Measurements from ENCODE around the gene ARFGAP2.
"Not testable (repeated sequence)": the region's sequence is repeated elsewhere in the genome, so short reads cannot be mapped to it uniquely, and the experiment has no call there.

The ARFGAP2 gene

DNA sequence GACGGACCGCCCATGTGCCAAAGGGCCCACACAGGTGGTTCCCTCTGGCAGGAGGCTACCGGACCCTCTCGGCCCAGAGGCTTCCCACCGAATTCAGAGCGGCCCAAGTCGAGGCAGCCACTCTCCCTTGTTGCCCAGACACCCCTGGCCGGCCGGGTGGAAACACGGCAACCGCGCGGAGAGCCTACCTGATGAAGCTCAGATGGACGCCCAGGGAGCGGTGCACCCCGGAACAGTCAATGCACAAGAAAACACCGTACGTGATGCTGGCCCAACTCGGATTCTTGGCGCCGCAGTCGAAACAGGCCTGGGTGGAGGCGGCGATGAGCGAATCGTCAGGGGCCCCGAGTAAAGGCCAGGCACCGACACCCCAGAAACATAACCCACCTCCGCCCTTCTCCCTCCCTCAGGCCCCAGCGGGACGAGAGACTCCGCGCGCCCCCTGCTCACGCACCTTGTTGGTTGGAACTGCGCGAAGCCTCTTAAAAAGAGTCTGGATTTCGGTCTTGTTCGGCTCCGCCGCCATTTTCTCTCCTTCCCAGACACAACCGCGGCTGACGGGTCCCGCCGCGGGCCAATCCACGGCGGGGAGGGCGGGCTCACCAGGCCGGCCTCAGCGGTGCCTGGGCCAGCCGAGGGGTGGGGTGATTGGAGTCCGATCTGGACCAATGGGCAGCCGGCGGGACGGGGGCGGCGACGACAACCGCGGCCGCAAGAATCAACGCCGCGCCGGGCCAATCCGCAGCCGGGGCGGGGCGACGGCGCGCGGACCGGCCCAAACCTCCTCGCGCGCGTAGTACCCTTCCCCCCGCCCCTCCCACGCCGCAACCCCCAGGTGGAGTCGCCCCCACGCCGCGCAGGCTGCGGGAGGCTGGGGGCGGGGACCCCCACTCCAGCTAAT lies at the start of gene ARFGAP2:
ARFGAP2 (minus strand) TSS at position 552 of the 901 bp plus-strand sequence; CDS start at position 526, 26 bp downstream.
- DNase-seq (ENCODE audit: low read depth): peak; percentile 68

DNA sequence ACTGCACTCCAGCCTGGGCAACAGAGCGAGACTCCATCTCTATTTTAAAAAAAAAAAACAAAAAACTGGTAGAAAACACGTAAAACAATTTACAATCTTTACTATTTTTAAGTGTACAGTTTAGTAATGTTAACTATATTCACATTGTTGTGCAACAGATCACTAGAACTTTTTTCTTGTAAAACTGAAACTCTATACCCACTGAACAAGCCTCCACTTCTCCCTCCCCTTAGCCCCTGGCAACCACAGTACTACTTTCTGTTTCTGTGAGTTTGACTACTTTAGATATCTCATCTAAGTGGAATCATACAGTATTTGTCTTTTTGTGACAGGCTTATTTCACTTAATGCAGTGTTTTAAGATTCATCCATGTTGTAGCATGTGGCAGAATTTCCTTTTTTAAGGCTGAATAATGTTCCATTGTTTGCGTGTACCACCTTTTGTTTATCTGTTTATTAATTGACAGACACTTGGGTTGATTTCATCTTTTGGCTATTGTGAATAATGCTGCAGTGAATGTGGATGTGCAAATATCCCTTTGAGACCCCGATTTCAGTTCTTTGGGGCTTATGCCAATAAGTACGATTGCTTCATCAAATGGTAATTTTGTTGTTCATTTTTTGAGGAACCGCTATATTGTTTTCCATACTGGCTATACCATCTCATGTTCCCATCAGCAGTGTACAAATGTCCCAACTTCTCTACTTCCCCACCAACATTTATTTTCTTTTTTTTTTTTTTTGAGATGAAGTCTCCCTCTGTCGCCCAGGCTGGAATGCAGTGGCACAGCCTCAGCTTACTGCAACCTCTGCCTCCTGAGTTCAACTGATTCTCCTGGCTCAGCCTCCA lies 49.1 kb upstream of the ARFGAP2 start:
- no peak for DNase-seq (ENCODE audit: low read depth)

DNA sequence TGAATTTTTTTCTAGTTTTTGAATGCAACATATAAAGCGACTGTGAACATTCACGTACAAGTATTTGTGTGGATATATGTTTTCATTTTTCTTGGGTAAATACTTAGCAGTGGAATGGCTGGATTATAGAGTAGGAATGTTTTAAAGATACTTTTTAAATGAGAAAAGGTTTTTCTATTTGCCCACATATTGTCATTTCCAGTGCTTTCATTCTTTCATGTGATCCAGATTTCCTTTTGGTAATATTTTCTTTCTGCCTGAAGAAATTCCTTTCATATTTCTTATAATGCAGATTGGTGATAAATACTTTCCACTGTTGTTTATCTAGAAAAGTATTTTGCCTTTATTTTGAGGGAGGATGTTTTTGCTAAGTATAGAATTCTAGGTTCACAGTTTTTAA lies 46.0 kb upstream of the ARFGAP2 start:
- DNase-seq (ENCODE audit: low read depth): no peak

DNA sequence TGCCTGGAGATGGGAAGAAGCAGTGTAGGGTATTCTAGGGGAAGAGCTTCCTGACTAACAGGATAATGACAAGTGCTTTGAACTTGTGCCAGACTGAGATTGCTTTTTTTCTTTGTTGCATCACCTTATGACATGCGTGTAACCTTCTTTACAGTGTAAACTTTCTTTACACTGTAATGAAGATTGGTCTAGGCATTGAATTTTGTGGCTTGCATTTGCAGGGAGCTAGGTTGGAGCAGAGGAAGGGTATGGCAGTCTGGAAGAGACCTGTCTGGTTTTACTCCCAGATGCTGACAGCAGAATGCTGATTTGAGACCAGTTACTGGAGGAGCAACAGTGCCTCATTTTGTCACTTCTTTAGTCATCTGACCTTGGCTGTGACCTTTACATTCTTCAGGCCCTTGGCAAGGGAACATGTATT lies 43.7 kb upstream of the ARFGAP2 start:
- peak; percentile 44 for DNase-seq (ENCODE audit: low read depth)

DNA sequence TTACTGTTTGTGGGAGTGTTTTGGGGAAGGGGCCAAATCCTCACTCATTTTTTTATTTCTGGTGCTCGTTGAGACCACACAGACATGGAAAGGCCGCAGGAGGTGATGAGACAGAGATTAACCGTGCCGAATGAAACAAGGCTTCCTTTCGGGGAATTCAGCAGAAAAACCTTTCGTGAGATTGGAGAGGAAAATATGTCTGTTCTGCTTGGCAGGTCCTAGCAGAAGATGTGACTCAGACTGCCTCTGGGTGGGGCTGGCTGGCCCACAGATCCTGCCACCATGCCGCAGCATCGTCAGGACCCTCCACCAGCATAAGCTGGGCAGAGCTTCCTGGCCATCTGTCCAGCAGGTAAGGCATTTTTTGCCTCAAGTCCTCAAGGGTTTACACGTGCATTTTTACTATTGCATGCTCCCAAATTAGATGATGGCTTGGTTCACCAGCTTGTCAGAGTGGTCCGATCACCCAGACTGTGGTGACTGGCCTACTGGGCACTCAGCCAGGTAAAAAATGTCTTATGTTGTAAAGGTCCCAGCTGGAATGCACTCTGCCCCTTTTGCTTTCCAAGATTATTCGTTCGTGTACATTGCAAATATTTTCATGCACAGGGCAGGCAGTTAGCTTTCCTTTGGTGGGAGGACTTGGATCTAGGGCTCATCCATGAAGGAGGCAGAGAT lies 39.6 kb upstream of the ARFGAP2 start:
- peak; percentile 77 for DNase-seq (ENCODE audit: low read depth)

DNA sequence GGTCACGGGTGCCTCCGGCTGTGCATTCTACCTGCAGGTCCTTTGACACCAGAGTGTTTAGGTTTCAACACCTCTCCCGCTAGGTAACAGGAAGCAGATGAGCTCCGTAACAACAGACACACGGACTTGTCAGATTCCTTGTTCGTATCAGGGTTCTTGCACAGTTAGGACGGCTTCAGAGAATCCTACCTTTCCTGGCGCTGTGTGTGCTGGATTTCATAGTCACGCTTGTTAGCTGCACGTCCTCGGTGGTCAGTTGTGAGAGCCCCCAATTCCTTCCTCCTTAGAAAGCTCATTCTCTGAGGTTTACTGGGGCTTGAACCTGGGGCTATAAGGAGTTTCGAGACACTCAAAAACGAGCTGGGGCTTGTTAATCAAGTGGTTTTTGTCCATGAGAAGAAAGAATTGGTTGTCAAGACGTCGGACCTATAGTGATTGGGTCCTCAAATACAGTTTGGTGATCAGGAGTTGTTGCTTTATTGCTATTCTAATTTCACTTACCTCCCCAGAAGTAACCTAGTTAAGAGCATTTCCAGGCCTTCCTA lies 38.8 kb upstream of the ARFGAP2 start:
- DNase-seq (ENCODE audit: low read depth): no peak

DNA sequence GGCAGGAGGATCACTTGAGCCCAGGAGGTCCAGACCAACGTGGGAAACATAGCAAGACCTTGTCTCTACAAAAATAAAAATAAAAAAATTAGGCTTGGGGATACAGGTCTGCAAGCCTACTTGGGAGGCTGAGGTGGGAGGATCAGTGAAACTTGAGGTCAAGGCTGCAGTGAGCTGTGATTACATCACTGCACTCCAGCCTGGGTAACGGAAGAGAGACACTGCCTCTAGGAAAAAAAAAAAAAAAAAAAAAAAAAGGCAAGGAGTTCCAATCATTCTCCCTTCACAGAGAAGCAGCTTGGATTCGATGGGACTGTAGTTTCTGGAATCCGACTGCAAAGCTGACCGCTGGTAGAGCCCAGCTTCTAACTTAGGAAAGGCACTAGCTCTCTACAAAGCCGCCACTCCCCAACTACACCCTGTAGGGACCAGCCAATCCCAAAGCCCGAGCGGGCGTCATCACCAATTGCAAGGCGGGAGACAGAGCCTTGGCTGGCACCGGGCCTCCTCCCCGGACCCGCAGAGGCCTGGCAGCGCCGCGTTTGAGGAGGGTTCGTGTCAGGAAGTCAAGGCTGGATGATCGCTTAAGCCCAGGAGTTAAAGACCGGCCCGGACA lies 37.4 kb upstream of the ARFGAP2 start:
- peak; percentile 79 for DNase-seq (ENCODE audit: low read depth)

DNA sequence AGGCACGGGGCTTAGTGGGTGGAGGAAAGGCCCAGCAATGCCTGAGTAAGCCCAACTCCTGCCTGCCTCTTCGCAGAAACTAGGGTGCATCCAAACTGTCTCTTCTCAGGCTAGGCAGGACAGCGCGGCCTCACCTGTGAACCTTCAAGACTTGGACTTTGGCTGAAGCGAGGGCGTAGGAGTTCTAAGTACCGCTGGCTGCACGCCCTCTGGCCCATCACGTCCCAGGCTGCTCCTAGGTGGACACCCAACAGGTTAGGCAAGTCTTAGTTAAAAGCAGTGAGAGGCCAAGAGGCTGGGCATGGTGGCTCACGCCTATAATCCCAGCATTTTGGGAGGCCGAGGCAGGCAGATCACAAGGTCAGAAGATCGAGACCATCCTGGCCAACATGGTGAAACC lies 36.3 kb upstream of the ARFGAP2 start:
- DNase-seq (ENCODE audit: low read depth): no peak

DNA sequence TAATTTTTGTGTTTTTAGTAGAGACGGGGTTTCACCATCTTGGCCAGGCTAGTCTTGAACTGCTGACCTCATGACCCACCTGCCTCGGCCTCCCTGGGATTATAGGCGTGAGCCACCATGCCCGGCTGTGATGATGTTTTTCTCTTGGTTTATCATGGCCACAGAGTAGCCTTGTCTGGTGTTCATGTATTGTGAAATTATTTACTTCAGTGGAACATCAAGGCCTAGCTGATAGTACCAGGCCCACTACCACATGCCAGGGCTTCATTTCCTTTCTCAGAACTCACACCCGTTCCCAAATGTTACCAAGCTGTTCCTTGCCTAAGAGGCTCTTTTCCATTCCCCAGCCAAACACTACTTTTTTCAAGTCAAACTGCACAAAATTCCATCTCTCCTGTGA lies 31.9 kb upstream of the ARFGAP2 start:
- DNase-seq (ENCODE audit: low read depth): no peak

DNA sequence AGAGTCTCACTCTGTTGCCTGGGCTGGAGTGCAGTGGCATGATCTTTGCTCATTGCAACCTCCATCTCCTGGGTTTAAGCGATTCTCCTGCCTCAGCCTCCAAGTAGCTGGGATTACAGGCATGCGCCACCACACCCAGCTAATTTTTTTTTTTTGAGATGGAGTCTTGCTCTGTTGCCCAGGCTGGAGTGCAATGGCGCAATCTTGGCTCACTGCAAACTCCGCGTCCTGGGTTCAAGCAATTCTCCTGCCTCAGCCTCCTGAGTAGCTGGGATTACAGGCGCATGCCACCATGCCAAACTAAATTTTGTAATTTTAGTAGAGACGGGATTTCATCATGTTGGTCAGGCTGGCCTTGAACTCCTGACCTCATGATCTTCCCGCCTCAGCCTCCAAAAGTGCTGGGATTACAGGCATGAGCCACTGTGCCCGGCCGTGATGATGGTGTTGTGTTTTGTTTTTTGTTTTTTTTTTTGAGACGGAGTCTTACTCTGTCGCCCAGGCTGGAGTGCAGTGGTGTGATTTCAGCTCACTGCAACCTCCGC lies 31.4 kb upstream of the ARFGAP2 start:
- not testable (repeated sequence) for DNase-seq (ENCODE audit: low read depth)

DNA sequence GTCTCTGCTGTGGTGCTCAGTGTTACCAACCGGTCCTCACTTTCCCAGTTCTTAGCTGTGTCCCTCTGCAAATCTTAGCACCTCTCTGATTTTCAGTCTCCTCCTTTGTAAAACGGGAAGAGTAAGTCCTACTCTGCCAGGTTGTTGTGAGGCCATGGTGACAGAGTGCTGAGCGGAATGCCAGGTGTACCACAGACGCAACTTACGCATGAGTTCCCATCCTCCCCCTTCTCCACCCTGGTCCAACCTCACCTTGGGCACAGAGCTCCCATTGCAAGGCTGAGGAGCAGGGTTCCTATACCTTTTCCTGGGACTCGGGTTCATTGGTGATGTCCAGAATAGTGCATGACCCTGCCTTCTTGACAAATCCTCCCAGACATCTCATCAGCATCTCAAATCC lies 30.8 kb upstream of the ARFGAP2 start:
- DNase-seq (ENCODE audit: low read depth): no peak

DNA sequence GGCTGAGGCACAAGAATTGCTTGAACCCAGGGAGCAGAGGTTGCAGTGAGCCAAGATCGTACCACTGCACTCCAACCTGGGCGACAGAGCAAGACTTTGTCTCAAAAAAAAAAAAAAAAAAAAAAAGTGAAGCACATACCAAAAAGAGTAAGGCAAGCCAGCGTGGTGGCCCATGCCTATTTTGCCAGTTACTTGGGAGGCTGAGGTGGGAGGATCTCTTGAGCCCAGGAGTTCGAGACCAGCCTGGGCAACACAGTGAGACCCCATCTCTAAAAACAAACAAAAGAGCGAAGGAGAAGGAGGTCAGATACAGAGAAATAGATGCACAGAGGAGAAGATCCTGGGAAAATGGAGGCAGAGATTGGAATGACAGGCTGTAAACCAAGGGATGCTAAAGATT lies 29.9 kb upstream of the ARFGAP2 start:
- not testable (repeated sequence) for DNase-seq (ENCODE audit: low read depth)

DNA sequence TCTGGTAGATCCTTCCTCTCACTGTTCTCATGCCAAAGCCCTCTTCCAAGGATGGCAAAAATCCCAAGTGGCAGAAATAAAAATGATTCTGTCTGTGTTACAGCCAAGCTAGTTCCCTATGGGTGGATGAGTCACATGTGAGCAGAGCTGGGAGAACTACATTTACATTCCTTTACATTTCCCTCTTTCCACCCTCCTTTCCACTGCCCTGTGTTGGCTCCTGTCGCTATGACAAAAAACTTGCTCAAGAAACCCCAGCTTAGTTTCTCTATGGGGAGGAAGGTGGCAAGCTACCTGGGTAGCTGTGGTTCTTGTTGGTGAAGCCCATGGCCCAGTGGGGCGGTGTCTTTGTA lies 27.9 kb upstream of the ARFGAP2 start:
- peak; percentile 44 for DNase-seq (ENCODE audit: low read depth)

DNA sequence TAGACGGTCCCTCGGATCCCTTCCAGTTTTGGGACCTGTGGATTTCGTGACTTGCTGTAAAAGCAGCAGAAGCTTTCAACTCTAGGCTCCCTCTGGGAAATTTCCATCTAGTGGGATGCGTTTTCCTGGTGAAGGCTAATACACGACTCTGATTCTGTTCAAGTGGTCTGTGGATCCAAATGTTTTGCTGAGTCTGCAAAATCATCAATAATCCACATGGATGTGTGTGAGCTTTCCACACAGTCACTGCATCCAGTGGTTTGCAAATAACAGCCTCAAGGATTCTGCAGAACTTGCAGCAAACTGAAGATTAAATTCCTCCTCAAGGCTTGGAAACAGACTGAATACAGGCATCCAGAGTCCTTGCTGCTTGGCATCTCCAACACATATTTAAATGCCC lies 25.9 kb upstream of the ARFGAP2 start:
- DNase-seq (ENCODE audit: low read depth): no peak

DNA sequence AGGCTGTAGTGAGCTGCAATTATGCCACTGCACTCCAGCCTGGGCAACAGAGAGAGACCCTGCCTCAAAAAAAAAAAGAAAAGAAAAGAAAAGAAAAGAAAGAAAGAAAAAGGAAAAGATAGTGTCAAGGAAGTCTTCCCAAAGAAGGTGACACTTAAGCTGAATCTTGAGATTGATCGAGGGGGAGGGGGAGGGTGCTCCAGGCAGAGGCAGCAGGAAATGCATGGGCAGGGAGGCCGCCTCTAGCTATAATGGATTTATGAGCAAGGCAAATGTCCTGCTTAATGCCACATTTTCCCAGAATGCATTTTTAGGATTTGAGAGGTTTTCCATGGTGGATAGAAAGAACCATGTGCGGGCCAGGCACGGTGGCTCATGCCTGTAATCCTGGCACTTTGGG lies 24.3 kb upstream of the ARFGAP2 start:
- no peak for DNase-seq (ENCODE audit: low read depth)

DNA sequence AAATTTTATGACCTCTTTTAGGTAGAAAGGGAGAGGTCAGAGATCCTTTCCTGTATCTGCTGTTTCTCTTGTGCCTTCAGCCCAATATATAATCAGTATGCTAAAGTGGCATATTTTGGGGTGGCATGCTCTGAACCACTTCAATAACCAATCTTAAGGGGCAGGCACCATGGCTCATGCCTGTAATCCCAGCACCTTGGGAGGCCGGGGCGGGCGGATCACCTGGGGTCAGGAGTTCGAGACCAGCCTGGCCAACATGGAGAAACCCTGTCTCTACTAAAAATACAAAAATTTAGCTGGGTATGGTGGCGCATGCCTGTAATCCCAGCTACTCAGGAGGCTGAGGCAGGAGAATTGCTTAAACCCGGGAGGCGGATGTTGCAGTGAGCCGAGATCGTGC lies 21.5 kb upstream of the ARFGAP2 start:
- not testable (repeated sequence) for DNase-seq (ENCODE audit: low read depth)

DNA sequence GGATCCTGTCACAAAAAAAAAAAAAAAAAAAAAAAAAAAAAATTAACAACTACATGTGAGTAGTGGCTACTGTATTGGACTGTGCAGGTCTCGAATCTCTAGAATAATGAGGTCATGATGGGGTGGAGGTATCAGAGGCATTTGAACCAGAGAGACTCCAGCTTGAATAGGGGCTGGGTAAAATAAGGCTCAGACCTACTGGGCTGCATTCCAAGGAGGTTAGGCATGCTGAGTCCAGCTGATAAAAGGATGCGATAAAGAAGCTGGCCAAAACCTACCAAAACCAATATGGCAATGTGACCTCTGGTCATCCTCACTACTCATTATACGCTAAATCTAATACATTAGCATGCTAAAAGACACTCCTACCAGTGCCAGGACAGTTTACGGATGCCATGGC lies 15.4 kb upstream of the ARFGAP2 start:
- DNase-seq (ENCODE audit: low read depth): no peak

DNA sequence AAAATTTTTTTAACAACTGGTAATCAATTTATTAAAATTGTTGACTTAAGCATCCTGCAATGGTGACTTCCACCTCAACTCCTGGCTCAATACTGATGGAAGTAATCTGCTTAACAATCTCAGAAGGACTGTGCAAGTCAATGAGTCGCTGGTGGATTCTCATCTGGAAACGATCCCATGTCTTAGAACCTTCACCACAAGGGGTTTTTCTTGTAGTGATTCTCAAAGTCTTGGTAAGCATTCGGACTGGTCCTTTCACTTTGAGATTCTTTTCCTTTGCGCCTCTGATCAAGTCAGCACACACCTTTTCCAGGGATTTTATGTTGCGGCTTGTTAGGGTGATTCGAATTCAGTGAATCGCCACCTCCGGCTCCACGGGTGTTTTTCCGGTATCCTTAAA lies 14.5 kb upstream of the ARFGAP2 start:
- DNase-seq (ENCODE audit: low read depth): not testable (repeated sequence)

DNA sequence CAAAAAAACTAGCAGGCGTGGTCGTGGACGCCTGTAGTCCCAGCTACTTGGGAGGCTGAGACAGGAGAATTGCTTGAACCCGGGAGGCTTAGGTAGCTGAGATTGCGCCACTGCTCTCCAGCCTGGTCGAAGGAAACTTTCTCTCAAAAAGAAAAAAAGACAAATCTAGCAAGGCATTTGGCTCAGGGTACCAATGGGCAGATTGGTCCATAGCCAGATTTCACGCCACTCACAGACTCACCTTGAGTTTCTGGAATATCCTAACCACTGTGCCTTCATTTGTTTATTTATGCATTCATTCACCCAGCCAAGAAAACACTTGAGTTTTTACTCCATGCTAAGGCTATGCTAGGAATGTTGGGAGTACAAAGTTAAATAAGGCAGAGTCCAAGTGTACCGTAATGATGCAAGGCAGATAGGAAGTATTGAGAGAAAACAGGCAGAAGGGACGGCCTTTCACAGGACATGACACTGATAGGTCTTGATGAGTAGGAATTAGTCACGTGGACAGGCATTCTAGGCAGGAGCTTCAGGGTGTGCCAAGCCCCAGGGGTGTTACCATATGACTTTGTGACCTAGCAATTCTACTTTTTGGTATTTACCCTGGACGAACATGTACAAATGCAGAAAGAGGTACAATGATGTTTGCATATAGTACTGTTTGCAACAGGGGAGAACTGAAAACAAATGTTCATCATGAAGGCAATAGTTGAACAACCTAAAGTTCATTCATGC lies 12.6 kb upstream of the ARFGAP2 start:
- peak; percentile 74 for DNase-seq (ENCODE audit: low read depth)

DNA sequence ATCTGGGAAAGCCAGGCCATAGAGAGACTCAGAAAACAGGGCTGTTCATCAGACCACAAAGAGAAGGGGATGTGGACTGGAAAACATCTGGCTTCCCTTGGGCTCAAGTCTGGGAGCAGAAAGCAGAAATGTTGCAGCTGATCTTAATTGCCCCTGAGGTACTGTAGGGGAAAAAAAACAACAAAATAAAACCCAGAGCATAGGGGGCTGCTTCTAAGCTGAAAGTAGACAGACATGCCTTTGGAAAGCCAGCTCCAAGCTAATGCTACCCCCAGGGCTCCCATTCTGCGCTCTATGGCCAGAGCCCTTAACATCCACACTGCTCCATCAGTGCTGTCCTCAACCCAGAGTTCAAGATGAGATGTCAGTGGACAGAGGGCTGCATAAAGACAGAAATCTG lies 11.6 kb upstream of the ARFGAP2 start:
- DNase-seq (ENCODE audit: low read depth): no peak

DNA sequence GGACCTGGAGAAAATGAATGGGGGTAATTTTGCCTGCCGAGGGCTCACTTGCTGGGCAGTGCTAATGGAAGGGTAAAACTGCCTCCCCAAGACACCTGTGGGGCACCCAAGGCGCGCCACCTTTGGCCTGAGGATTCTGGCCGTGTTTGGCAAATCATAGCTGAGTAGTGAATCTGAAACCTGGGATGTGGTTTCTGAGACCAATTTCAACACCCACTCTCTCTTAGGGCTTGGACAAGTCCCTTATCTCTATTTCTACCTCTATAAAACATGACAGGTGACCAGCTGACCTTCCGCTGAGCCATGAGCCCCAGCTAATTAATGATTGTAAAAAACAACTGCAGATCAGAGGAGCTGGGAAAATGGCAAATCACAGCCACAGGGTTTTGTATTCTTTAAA lies 11.0 kb upstream of the ARFGAP2 start:
- DNase-seq (ENCODE audit: low read depth): no peak
